ENCODE measurements around the gene SAP30BP.

Gene SAP30BP

GRCh38 chr17:75689441-75689873 lies 22.3 kb downstream of the SAP30BP start:
- DNase-seq (ENCODE audit: low spot score) = peak; percentile 84

GRCh38 chr17:75691371-75691791 lies 24.2 kb downstream of the SAP30BP start:
- peak; percentile 87 for DNase-seq (ENCODE audit: low spot score)

GRCh38 chr17:75691801-75692626 lies 24.9 kb downstream of the SAP30BP start:
- DNase-seq (ENCODE audit: low spot score) = no peak

GRCh38 chr17:75692976-75693375 lies 25.8 kb downstream of the SAP30BP start:
- DNase-seq (ENCODE audit: low spot score) = no peak

- DNase-seq (ENCODE audit: low spot score) = peak; percentile 90
These were observed 26.7 kb downstream of the SAP30BP start for GRCh38 chr17:75693500-75694481.

- DNase-seq (ENCODE audit: low spot score) = no peak
These were observed 27.4 kb downstream of the SAP30BP start for GRCh38 chr17:75694536-75694935.

GRCh38 chr17:75695141-75695829 lies 28.1 kb downstream of the SAP30BP start:
- peak; percentile 74 for DNase-seq (ENCODE audit: low spot score)

GRCh38 chr17:75695830-75696271 lies 28.7 kb downstream of the SAP30BP start:
- no peak for DNase-seq (ENCODE audit: low spot score)

- DNase-seq (ENCODE audit: low spot score) = no peak
These were observed 30.6 kb downstream of the SAP30BP start for GRCh38 chr17:75697651-75698291.

- DNase-seq (ENCODE audit: low spot score) = peak; percentile 84
These were observed 31.5 kb downstream of the SAP30BP start for GRCh38 chr17:75698659-75699058.

- DNase-seq (ENCODE audit: low spot score) = no peak
These were observed 34.1 kb downstream of the SAP30BP start for GRCh38 chr17:75701288-75701687.

- no peak for DNase-seq (ENCODE audit: low spot score)
These were observed 36.1 kb downstream of the SAP30BP start for GRCh38 chr17:75703191-75703590.

GRCh38 chr17:75703591-75703990 lies 36.5 kb downstream of the SAP30BP start:
- DNase-seq (ENCODE audit: low spot score) = no peak

GRCh38 chr17:75704963-75705875 lies 38.1 kb downstream of the SAP30BP start:
- DNase-seq (ENCODE audit: low spot score) = no peak

- no peak for DNase-seq (ENCODE audit: low spot score)
These were observed 39.0 kb downstream of the SAP30BP start for GRCh38 chr17:75706042-75706728.

- no peak for DNase-seq (ENCODE audit: low spot score)
These were observed 40.0 kb downstream of the SAP30BP start for GRCh38 chr17:75707079-75707571.

- DNase-seq (ENCODE audit: low spot score) = no peak
These were observed 45.3 kb downstream of the SAP30BP start for GRCh38 chr17:75712446-75712845.

GRCh38 chr17:75719732-75720131 lies 52.6 kb downstream of the SAP30BP start:
- no peak for DNase-seq (ENCODE audit: low spot score)

- DNase-seq (ENCODE audit: low spot score) = peak; percentile 88
These were observed 53.7 kb downstream of the SAP30BP start, which contains the start of gene ITGB4 for GRCh38 chr17:75720656-75721462. TSS of gene ITGB4 (plus strand) at chr17:75721459. CDS start at chr17:75724704, 3,245 bp downstream.

All from kidney tubule cell (primary cell).